GM18858 (cell line): Measurements from ENCODE around the gene NKD1.
"Not testable (repeated sequence)": the region's sequence is repeated elsewhere in the genome, so short reads cannot be mapped to it uniquely, and the experiment has no call there.

Experiments used
- ATAC-seq: cut with Tn5 transposase; IDR thresholded peaks from one replicate; pipeline ENCODE4 v1.9.1; 2021; ENCODE audit not compliant: unreplicated experiment

Gene NKD1

DNA sequence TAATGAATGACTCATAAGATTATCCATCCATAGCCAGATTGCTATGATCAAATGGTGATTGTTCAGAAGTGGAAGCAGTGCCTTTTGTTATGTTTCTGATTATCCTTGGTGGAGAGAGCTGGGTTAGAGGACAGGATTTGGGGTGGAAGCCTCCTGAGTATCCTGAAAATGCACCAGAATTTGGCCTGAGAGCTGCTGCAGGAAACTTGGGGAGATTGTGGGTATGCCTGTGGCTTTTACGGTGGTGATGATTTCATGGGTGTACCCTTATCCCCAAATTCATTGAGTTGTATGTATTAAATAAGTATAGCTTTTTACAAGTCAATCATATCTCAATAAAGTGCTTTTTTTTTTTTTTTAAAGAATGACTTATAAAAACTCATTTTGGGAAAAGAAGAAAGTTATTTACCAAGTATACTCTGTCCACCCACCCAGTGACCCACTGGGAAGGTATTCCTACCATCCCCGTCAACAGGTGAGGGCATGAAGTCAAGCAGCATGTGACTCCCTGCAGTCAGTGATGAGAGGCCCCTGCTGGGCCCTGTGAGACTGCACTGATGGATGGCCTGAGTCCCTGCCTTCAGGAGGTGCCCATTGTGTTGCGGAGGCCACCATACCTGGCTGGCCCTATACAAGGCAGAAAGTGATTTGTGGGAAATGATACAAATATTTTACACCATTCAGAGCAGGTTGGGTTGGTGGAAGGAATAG, 28.4 kb downstream of the NKD1 start:
- ATAC-seq = no peak

DNA sequence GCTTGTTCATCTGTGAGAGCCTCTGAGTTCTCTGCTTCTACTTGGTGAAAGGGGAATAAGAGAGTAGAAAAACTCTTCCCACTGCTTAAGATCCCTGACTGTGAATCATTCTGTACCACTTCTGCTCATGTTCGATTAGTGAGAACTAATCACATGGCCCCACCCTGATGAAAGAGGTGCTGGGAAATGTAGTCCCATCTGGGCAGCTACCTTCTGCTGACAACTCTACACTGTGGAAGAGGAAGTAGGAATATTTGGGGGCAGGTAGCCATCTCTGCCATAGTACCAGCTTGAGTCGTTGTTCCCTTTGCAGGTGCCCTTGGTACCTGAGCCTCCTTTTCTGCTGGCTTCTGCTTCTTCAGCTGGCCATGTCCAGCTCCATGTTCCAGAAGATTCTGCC, 29.9 kb downstream of the NKD1 start:
- peak; percentile 55 for ATAC-seq

DNA sequence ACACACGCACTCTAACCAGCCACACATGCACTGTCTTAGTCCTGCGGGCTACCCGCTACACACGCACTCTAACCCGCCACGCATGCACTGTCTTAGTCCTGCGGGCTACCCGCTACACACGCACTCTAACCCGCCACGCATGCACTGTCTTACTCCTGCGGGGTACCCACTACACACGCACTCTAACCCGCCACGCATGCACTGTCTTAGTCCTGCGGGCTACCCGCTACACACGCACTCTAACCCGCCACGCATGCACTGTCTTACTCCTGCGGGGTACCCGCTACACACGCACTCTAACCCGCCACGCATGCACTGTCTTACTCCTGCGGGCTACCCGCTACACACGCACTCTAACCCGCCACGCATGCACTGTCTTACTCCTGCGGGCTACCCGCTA, 31.2 kb downstream of the NKD1 start:
- not testable (repeated sequence) for ATAC-seq

DNA sequence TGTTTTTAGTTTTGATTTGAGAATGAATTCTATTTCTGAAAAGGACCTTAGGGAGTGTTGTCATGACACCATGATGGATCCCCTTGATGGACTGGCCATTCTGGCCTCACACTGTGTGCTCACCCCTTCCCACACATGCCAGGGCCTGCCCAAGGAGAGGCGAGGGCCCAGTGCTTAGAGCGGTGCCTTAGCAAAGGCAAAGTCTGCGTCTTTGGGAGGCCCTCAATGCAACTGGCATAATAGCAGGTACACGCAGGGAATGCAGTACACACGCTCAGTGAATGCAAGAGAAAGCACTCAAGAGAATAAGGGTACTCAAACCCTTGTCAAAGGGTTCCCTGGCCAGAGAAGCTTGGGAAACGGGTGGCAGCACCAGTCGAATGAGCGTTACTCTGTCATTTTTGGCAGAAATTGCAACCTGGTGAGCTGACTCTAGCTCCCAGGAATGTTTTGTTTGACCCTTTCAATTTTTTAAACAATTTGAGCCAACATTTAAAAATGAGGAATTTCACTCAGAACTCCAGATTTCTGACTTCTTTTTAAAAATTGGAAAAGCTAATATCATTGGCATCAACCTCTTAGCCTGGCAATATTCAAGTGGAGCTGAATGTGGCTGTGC, 32.1 kb downstream of the NKD1 start:
- ATAC-seq = no peak

DNA sequence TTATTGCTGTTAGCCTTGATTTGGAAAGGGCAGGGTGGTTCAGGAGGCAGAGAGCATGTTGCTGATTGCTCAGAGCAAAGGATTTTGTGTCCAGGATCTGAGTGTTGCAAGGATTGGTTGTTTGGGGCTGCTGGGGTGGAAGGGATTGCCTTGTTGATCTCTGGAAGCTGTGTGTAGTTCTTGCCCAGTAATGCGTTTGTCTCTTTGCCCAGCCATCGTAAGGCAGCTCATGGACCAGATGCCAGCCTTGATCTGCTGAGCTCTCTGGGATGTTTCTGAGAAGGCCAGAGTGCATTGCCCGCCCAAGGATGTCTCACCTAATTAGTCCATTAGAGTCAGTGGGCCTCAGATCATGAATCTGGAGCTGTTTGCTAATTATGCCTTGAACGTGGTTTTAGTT, 33.6 kb downstream of the NKD1 start:
- ATAC-seq = no peak

DNA sequence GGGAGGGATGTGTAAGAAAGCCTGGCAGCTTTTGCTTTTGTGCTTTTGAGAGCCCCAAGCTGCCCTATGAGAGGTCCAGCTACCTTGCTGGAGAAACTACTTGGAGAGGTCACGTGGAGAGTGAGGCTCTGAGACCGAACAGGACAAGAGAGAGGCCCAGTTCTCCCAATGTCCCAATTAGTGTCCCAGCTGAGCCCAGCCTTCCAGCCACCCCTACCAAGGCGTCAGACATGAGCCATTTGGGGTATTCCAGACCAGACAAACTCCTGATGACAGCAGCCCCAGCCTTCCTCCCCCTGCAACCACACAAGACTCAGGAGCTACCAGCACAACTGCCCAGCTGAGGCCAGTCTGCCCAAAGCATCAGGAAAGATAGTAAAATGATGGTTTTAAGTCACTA, 35.0 kb downstream of the NKD1 start:
- no peak for ATAC-seq

DNA sequence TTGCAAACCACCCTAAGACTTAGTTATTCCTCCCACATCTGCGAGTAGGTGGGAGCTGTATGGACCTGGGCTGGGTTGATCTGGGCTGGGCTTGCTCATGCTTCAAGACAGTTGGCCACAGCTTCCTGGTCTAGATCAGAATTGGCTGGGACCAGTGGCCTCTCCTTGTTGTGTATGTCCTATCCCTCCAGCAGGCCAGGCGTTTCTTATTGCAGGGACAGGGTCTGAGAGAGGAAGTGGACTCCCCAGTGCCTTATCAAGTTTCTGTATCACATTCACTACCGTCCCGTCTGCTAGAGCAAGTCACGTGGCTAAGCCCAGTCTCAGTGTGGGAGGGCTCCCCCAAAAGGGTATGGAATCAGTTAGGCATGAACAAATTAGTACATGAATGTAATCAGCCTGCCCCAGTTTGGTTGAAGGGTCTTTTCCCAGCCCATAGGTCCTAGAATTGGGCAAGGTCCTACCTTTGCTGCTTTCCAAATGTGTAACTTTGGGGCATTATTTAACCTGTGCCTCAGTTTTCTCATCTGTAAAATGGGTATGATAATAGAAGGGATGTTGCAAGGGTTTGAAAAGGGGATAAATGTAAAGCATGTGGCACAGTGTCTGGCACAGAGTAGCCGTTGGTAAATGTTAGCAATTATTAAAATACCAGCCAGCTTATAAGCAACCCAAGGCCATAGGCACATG, 36.0 kb downstream of the NKD1 start:
- peak; percentile 44 for ATAC-seq

DNA sequence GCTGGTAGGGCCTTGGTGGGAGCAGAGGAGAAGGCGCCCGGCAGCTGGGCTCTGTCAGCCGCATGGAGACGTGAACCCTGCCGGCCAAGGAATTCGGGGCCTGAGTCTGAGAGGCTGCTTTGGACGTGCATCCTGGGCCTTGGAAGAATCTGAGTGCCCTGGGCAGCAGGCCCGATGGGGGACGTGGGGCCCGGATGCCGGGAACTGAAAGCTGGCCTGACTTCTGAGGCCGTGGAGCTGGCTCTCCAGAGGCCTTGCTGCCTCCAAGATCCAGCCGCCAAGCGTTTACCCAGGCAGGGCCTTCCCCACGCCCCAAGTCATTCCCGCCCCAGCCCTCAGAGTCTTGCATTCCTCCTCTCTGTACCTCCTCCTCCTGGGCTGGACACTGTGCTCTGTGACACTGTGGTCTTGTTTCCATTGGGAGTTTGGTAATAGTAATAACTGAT, 37.2 kb downstream of the NKD1 start:
- no peak for ATAC-seq

DNA sequence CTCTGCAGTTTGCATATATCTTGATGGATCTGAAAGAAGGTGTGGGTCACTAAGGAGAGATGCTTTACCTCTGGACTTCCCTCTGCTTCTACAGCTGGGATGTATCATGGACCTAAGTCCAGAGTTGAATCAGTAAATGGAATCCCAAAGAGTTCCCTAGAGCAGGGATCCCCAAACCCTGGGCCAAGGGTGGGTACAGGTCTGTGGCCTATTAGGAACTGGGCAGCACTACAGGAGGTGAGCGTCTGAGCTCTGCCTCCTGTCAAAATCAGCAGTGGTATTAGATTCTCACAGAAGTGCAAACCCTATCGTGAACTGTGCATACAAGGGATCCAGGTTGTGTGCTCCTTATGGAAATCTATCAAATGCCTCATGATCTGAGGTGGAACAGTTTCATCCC, 39.3 kb downstream of the NKD1 start:
- ATAC-seq = no peak

DNA sequence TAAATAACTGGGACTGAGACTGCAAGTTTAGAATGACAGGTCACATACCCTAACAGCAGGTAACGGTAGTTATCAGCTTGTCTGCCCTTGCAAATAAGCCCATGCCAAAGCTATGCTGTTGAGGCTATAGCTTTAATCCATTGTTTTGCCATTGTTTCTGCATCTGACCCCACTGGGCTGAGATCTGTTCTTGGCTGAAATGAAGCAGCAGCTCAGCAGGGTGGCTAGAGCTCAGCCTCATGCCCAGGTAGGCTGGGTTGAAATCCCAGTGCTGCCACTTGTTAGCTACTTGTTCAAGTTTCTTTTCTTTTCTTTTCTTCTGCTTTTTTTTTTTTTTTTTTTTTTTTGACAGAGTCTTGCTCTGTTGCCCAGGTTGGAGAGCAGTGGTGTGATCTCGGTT, 40.1 kb downstream of the NKD1 start:
- no peak for ATAC-seq

DNA sequence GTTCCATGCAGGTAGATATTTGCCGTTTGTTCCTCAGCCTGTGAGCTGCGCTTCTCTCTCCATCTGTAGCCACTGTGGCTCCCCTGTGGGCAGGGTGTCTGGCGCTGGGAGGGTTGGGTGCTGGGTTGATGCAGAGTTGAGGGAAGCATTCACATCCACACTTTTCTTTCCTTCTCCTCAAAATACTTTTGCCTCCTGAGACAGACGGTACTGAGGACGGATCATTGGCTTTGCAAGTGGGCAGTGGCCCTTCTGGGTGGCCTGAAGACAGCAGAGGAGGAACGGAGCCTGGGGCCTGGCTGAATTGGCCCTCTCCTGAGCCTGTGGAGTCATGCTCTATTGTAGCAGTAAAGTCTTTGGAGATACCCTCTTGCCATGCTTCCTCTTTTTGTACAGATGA, 43.0 kb downstream of the NKD1 start:
- ATAC-seq = no peak

DNA sequence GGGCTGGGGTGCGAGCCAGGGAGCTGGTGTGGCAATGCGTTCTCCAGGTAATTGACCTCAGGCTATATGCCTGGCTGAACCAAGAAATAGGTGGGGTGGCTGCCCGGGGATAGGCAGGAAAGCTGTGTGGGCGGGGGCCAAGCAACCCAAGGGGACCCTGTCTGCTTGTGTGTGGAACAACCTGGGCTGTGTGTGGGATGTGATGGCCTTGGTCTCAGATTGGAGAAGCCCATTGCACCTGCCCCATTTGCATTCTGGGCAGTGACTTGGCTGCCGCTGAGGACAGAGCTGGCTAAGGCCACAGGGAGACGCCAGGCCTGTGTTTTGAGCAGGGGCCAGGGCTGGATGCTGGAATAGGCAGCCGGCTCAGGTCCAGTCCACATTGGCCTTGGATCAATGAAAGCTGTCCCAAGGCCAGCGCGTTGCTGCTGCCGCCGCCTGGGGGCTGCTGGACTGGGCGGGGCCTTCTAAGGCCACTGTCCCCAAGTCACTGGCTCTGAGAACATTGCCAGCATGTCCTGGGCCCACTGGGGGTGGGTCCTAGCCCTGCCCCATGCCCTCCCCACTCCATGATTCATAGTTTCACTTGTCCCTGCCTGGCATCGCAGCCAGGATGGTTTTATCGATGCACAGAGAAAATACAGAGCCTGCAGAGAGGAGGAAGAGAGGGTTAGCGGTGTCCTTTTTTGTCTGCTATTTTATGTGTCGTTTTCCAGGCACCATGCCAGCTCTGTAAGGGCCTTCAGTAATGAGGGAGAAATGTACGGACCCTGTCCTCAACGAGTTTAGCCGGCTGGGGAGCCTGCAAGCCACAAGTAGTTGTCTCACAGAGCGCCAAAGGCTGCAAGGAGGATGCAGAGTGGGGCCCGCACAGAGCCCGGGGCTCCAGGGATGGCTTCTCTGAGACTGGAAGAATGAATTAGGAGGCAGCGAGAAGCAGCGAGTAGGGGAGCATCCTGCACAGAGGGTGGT, 43.9 kb downstream of the NKD1 start:
- ATAC-seq = no peak

DNA sequence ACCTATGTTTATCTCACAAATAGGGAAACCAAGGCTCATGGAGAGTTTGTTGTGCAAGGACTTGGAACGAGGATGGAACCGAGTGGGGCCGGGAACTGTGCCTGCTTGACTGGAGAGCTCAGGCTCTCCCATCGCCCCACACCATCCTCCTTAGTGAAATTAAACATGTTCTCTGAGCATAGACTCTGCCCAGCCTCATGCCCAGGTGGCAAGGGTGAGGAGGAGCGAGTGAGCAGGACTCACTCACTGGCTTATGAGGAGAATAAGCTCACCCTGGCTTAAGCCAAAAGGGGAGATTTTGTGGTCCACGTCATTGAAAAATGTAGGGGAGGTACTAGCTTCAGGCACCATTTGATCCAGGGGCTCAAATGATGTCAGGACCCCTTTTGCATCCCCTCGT, 44.8 kb downstream of the NKD1 start:
- no peak for ATAC-seq

DNA sequence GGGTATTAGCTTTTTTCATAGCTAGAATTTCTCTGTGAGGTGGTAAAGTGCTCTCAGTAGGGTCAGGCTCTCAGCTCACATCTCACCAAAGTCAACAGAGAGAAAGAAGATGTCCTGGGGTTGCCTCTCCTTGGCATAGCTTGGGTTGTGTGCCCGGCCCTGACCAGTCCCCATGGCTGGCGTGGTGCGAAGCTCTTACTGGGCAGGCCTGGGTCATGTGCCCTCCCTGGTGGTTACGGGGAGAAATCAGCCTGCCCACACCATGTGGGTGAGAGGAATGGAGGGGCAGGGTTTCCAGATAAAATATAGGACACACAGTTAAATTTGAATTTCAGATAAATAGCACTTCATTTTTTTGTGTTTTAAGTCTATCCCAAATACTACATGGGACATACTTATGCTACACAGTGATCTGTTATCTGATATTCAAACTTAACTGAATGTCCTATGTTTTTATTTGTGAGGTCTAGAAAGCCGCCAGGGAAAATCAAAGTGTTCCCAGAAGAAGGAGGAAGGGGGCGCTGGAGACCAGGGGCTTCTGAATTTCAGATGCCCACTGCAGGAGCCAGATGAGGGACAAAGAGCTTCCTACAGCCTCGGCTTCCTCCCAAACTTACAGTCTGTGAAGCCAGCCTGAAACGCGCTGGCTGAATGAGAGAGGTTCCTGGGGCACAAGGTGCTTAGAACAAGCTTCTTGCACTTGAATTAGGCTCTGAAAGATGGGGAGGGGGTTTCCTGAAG, 45.4 kb downstream of the NKD1 start:
- ATAC-seq = no peak

DNA sequence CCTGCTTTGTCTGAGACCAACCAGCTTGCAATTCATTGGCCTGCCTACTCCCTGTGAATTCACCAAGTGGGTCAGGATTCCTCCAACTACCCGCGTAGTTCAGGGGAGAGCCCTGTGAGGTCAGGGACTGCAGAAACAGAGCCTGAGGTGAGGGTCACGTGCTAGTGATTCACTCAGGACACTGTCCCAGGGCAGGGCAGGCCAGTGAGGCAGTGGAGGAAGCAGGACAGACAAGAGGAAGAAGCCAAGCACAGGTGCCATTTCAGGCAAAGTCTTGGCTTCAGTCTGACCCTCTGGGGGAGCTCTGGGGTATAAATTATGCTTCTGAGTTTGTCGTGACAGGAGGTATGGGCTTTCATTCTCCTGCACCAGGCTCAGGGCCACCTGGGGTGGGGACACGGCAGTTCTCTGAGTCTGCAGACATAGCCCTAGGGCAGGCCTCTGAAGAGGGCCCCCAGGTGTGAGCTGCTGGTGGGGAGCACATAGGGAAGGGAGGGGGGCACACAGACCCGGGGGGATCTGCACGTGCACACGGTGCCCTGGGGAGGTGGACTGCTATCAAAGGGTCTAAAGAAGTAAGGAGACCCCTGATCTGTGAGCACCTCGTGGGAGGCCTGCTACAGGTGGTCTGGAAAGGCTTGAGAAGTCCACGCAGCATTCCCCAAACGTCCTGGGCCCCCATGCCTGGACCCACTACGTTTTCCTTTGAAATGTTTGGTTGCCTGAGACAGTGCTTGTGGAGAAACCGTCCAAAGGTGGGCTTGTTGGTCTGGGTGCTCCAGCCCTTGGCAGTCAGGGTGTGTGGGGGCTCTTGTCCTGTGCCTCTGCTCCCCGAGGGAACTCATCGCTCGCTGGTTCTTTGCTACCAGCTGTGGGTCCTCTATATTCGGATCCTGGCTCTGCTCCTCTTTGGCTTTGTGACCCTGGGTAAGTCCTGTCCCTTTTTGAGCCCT, 46.4 kb downstream of the NKD1 start:
- ATAC-seq = no peak

DNA sequence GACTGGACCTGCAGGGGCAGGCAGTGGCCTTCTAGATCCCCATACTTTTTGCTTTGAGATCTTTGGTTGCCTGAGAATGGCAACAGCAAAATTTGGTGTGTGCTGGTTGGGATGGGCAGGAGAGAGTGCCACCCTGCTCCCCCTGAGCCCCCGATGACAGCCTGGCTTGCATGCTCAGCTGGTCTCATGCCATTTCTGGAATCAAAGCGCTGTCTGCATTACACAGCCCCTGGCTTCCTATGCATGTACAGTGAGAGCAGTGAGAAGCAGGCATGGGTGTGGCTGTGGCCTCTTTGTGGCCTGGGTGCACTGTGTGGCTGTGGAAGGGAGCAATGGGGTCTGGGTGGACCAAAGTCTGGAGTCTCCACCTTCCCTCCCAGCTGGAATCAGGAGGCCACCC, 47.7 kb downstream of the NKD1 start:
- ATAC-seq = no peak

DNA sequence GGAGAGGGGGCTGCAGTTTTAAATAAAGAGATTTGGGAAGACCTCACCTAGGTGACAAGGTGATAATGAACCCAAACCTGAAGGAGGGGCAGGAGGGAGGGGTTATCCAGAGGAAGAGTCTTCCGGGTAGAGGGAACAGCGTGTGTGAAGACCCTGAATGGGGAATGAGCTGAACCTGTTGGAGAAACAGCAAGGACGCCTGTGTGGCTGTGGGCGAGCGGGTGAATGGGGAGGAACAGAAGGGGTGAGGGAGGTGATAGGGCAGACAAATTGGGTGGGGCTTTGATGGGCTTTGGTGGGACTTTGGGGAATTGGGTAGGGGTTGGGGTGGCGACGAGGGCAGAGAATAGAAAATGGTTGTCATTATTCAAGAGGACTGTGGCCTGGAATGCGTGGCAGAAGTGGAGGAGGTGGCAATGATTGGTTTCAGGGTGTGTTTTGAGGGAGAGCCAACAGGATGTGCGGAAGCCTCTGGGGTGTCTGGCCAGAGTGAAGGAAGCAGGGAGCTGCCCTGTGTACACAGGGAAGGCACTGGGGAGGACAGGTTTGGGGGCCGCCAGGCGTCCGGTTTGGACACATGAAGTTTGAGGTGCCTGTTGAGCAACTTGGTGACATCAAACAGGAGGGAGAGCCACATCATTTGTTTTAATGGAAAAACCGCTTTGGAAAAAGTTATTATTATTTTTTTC, 48.7 kb downstream of the NKD1 start:
- ATAC-seq = no peak

DNA sequence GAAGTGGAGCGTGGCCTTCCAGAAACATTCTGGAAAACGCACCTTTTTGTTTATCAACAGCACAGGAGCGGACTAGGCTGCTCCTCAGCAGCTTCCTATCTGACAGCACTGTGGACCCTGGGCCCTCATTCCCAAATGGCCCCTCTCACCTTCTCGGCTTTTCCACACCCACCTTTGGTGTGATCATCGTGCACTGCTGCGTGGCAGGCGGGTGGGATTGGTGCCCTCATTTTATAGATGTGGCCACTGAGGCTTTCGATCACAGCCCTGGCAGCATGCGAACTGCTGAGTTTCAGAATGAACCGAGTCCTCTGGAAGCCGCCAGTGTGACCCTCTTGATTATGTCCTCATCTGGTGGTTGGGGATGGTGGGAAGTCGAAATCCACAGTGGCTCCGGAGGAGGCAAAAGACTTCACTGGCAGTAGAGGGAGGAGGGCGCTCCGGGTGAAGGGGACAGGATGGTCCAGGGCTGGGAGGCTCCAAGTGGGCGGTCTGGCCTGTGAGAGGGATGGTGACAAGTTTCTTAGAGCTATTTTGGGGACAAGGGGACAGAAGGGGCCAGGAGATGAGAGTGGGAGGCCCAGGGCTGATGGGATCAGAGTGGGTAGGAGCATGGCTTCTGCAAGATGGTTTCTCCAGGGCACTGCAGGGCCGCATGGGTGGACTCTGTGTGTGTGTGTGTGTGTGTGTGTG, 49.5 kb downstream of the NKD1 start:
- no peak for ATAC-seq
